Lung (tissue), 12 donors: Measurements from ENCODE around the gene PTBP1. TPM values are rescaled to one million over a fixed set of nuclear protein-coding genes. Genes with fewer than 3 reads are reported as not detected.
A peak's percentile ranks its signal among the peaks of the same experiment; 100 is the strongest.

Experiments
- ATAC-seq: fragments of 200-7000 bp; cut with Tn5 transposase; one replicate; pipeline ENCODE4 v1.9.1; 2020; ENCODE audit warnings: moderate number of reproducible peaks; ENCODE audit not compliant: insufficient read depth, low FRiP score
- DNase-seq, 3 donors: peaks; one replicate each; pipeline ENCODE4 v3.0.0-alpha.2; 2013 to 2017
- H3K27ac ChIP-seq, 2 donors: one replicate each; pipeline ENCODE4 v1.5.1; 2013; ENCODE audit warnings: mild to moderate bottlenecking in 2 of 2, moderate library complexity in 2 of 2, control low read depth in 1 of 2, inconsistent platforms in 1 of 2, low read depth in 1 of 2, low read length in 1 of 2
- H3K27me3 ChIP-seq, 3 donors: one replicate each; pipeline ENCODE4 v1.5.1; 2013; ENCODE audit warnings: low read length in 2 of 3; ENCODE audit not compliant: control insufficient read depth in 3 of 3, insufficient read depth in 3 of 3
- H3K36me3 ChIP-seq, 4 donors: one replicate each; pipeline ENCODE4 v1.5.1; 2013; ENCODE audit warnings: low read length in 4 of 4, mild to moderate bottlenecking in 1 of 4, moderate library complexity in 1 of 4; ENCODE audit not compliant: control insufficient read depth in 4 of 4, insufficient read depth in 4 of 4
- H3K4me1 ChIP-seq, 5 donors: one replicate each; pipeline ENCODE4 v1.5.1; 2013; ENCODE audit warnings: low read length in 5 of 5, mild to moderate bottlenecking in 2 of 5, moderate library complexity in 1 of 5; ENCODE audit not compliant: control insufficient read depth in 5 of 5, insufficient read depth in 5 of 5
- H3K4me3 ChIP-seq: one replicate; pipeline ENCODE4 v1.5.1; 2013; ENCODE audit warnings: mild to moderate bottlenecking, control low read depth, moderate library complexity
- H3K9ac ChIP-seq, 2 donors: one replicate each; pipeline ENCODE4 v1.5.1; 2013; ENCODE audit warnings: low read length in 2 of 2, control low read depth in 1 of 2; ENCODE audit not compliant: insufficient read depth in 1 of 2
- H3K9me3 ChIP-seq, 4 donors: one replicate each; pipeline ENCODE4 v1.5.1; 2013; ENCODE audit warnings: low read length in 3 of 4, mild to moderate bottlenecking in 1 of 4, moderate library complexity in 1 of 4; ENCODE audit not compliant: control insufficient read depth in 4 of 4, insufficient read depth in 3 of 4
- CTCF ChIP-seq: IDR thresholded peaks from 2 replicates; pipeline ENCODE4 v1.5.1; 2012; ENCODE audit warnings: mild to moderate bottlenecking; ENCODE audit errors: control extremely low read depth, extremely low read depth
- WGBS, 2 donors: extraction: QIAGEN DNeasy Blood & Tissue Kit; methylation state at CpG; one replicate each; pipeline ENCODE4 v1.1.7; 2013; 5-methylcytosine and 5-hydroxymethylcytosine counted together
- polyA plus RNA-seq, 2 donors: library from polyadenylated mRNA; stranded (reverse); fragments of 200-250 nt; gene quantifications; one replicate each; pipeline ENCODE4 v1.2.1, GENCODE V29; 2013
- total RNA-seq, 2 donors: library from RNA; depleted of rRNA in 1 of 2; stranded (reverse); fragments of >200 nt in 1 of 2; gene quantifications; one replicate each; pipeline ENCODE4 v1.2.1, GENCODE V29; 2014 to 2021
- donor health status: control.
- donor health status: control.
- donor health status: Bipolar disorder and iron deficiency.
- donor health status: healthy.
- donor health status: DM: yes; HTN: yes; CAD: no.

The PTBP1 gene
- total and polyA plus RNA-seq, 4 donors = 112 to 321 (median 203) TPM

- Histone ChIP-seq H3K4me1 (peaks cover 0 to 2% (median 0%) of the 10 kb centered on the region in 5 donors), H3K4me3 (no peak overlapping the region), H3K27ac (no peak overlapping the region), H3K9me3 (peaks cover 0 to 5% (median 0%) of the 10 kb centered on the region in 4 donors), H3K9ac (no peak overlapping the region), H3K27me3 (no peaks in the 10 kb centered on the region), H3K36me3 (no peaks in the 10 kb centered on the region)
- TF ChIP-seq CTCF = no peak
- 93 to 96% methylated on average over 6 of the region's 6 CpGs for WGBS, 2 donors
- no peak for DNase-seq
- ATAC-seq = no peak
Measured at GRCh38 chr19:763869-764268, 33.4 kb upstream of the PTBP1 start.

GRCh38 chr19:764301-764700 lies 33.0 kb upstream of the PTBP1 start:
- ATAC-seq (no peak), DNase-seq (no peak)
- H3K9ac ChIP-seq = no peak overlapping the region
- H3K27ac ChIP-seq = no peak overlapping the region
- no peak for TF ChIP-seq CTCF
- H3K4me1 ChIP-seq = peaks cover 0 to 2% (median 0%) of the 10 kb centered on the region in 5 donors
- H3K36me3 ChIP-seq = no peaks in the 10 kb centered on the region
- H3K27me3 ChIP-seq = no peaks in the 10 kb centered on the region
- 93 to 94% methylated on average over 12 of the region's 12 CpGs for WGBS, 2 donors
- peaks cover 0 to 5% (median 0%) of the 10 kb centered on the region in 4 donors for H3K9me3 ChIP-seq
- no peak overlapping the region for H3K4me3 ChIP-seq

- Histone ChIP-seq H3K36me3 (no peaks in the 10 kb centered on the region), H3K4me3 (no peak overlapping the region), H3K27ac (no peak overlapping the region), H3K4me1 (peaks cover 0 to 2% (median 0%) of the 10 kb centered on the region in 5 donors), H3K27me3 (no peaks in the 10 kb centered on the region), H3K9me3 (peaks cover 0 to 5% (median 0%) of the 10 kb centered on the region in 4 donors), H3K9ac (no peak overlapping the region)
- DNase-seq = no peak
- no peak for TF ChIP-seq CTCF
- 79 to 87% methylated on average over 7 of the region's 7 CpGs for WGBS, 2 donors
- no peak for ATAC-seq
Measured at GRCh38 chr19:765179-765738, 32.0 kb upstream of the PTBP1 start.

- H3K9me3 ChIP-seq = no peaks in the 10 kb centered on the region
- H3K36me3 ChIP-seq = no peaks in the 10 kb centered on the region
- TF ChIP-seq CTCF = no peak
- DNase-seq = peak in 2 of 3 donors; percentile 47 to 56
- peaks cover 0 to 2% (median 0%) of the 10 kb centered on the region in 5 donors for H3K4me1 ChIP-seq
- peak overlapping the region in 1 of 2 donors; percentile 13 for H3K9ac ChIP-seq
- no peak overlapping the region for H3K27ac ChIP-seq
- 68 to 86% methylated on average over 14 of the region's 14 CpGs for WGBS, 2 donors
- H3K4me3 ChIP-seq = no peak overlapping the region
- ATAC-seq = no peak
- H3K27me3 ChIP-seq = no peaks in the 10 kb centered on the region
Measured at GRCh38 chr19:768424-768823, 28.8 kb upstream of the PTBP1 start.
